ENCODE measurements around the gene NKX6-2. TPM values are rescaled to one million over a fixed set of nuclear protein-coding genes. Genes with fewer than 3 reads are reported as not detected.

NKX6-2 gene
- total and polyA plus RNA-seq, 4 donors: 0.07 to 7.1 TPM; not detected in 2

GRCh38 chr10:132796846-132797245 is 10.9 kb upstream of the NKX6-2 start:
- H3K27ac ChIP-seq (ENCODE audit: low read depth in 1 of 2, low read length in 2 of 2): no peak overlapping the region
- peaks cover 0 to 3% (median 0%) of the 10 kb centered on the region in 4 donors for H3K27me3 ChIP-seq (ENCODE audit: control insufficient read depth in 4 of 4, insufficient read depth in 4 of 4, low read length in 3 of 4)
- H3K9ac ChIP-seq (ENCODE audit: low read depth in 1 of 2, low read length in 2 of 2): no peak overlapping the region
- no peaks in the 10 kb centered on the region for H3K4me1 ChIP-seq (ENCODE audit: control insufficient read depth in 4 of 4, insufficient read depth in 4 of 4, low read length in 3 of 4)
- no peaks in the 10 kb centered on the region for H3K36me3 ChIP-seq (ENCODE audit: control insufficient read depth in 4 of 4, insufficient read depth in 3 of 4, low read depth in 1 of 4, low read length in 3 of 4)
- TF ChIP-seq RAD21 (IDR thresholded peaks at IDR 0.05): no peak
- TF ChIP-seq FOXA1 (IDR thresholded peaks at IDR 0.05): no peak
- TF ChIP-seq SP1 (IDR thresholded peaks at IDR 0.05): no peak
- TF ChIP-seq ATF3 (IDR thresholded peaks at IDR 0.05): no peak
- TF ChIP-seq HNF4A (conservative IDR thresholded peaks at IDR 0.05): no peak
- TF ChIP-seq TAF1 (conservative IDR thresholded peaks at IDR 0.05): no peak
- TF ChIP-seq HNF4G (IDR thresholded peaks at IDR 0.05): no peak
- no peak for TF ChIP-seq JUND (IDR thresholded peaks at IDR 0.05)
- TF ChIP-seq EGR1 (IDR thresholded peaks at IDR 0.05; ENCODE audit: low read depth in 2 of 2): no peak
- TF ChIP-seq ZBTB33 (IDR thresholded peaks at IDR 0.05): no peak
- no peak for TF ChIP-seq YY1 (IDR thresholded peaks at IDR 0.05)
- TF ChIP-seq NR2F2 (IDR thresholded peaks at IDR 0.05): no peak
- no peak for TF ChIP-seq CTCF (IDR thresholded peaks at IDR 0.05; ENCODE audit: low read depth, low read length, missing input control)
- TF ChIP-seq GABPA (IDR thresholded peaks at IDR 0.05 in 1 of 2, conservative IDR thresholded peaks at IDR 0.05 in 1 of 2): no peak
- no peak for TF ChIP-seq FOXA2 (IDR thresholded peaks at IDR 0.05)
- no peak for TF ChIP-seq RXRA (IDR thresholded peaks at IDR 0.05)
- WGBS: 77% methylated on average over 21 of the region's 21 CpGs
- peaks cover 0 to 2% (median 0%) of the 10 kb centered on the region in 4 donors for H3K9me3 ChIP-seq (ENCODE audit: control insufficient read depth in 4 of 4, low read length in 3 of 4)
- DNase-seq (ENCODE audit: low spot score): no peak
- no peak overlapping the region for H3K4me3 ChIP-seq (ENCODE audit: low read depth in 1 of 3, low read length in 3 of 3)

- H3K27me3 ChIP-seq (ENCODE audit: control insufficient read depth in 4 of 4, insufficient read depth in 4 of 4, low read length in 3 of 4): peaks cover 0 to 10% (median under 1%) of the 10 kb centered on the region in 4 donors
- TF ChIP-seq FOXA2 (IDR thresholded peaks at IDR 0.05) (no peak), REST (IDR thresholded peaks at IDR 0.05) (no peak), YY1 (IDR thresholded peaks at IDR 0.05) (no peak), EGR1 (IDR thresholded peaks at IDR 0.05; ENCODE audit: low read depth in 2 of 2) (no peak), GABPA (IDR thresholded peaks at IDR 0.05 in 1 of 2, conservative IDR thresholded peaks at IDR 0.05 in 1 of 2) (no peak), JUND (IDR thresholded peaks at IDR 0.05) (no peak), RAD21 (IDR thresholded peaks at IDR 0.05) (no peak), HNF4A (conservative IDR thresholded peaks at IDR 0.05) (no peak), FOXA1 (IDR thresholded peaks at IDR 0.05) (no peak), CTCF (IDR thresholded peaks at IDR 0.05; ENCODE audit: low read depth, low read length, missing input control) (no peak), ZBTB33 (IDR thresholded peaks at IDR 0.05) (no peak), RXRA (IDR thresholded peaks at IDR 0.05) (no peak), SP1 (IDR thresholded peaks at IDR 0.05) (no peak)
Observed at GRCh38 chr10:132793871-132794849, 8.2 kb upstream of the NKX6-2 start.

More at GRCh38 chr10:132793871-132794849, 8.2 kb upstream of the NKX6-2 start:
- 77% methylated on average over 57 of the region's 57 CpGs for WGBS
- H3K9me3 ChIP-seq (ENCODE audit: control insufficient read depth in 4 of 4, low read length in 3 of 4): no peaks in the 10 kb centered on the region
- no peak overlapping the region for H3K4me3 ChIP-seq (ENCODE audit: low read depth in 1 of 3, low read length in 3 of 3)
- DNase-seq (ENCODE audit: low spot score): no peak
- H3K27ac ChIP-seq (ENCODE audit: low read depth in 1 of 2, low read length in 2 of 2): no peak overlapping the region
- H3K9ac ChIP-seq (ENCODE audit: low read depth in 1 of 2, low read length in 2 of 2): no peak overlapping the region
- H3K4me1 ChIP-seq (ENCODE audit: control insufficient read depth in 4 of 4, insufficient read depth in 4 of 4, low read length in 3 of 4): no peaks in the 10 kb centered on the region
- no peaks in the 10 kb centered on the region for H3K36me3 ChIP-seq (ENCODE audit: control insufficient read depth in 4 of 4, insufficient read depth in 3 of 4, low read depth in 1 of 4, low read length in 3 of 4)
